ENCODE measurements around the gene LGALS4.

LGALS4 gene

GRCh38 chr19:38836983-38837626, 24.4 kb upstream of the LGALS4 start:
- no peaks in the 10 kb centered on the region for H3K9me2 ChIP-seq (ENCODE audit: low read depth, low read length)
- peaks cover 70% of the 10 kb centered on the region for H3K36me3 ChIP-seq (ENCODE audit: insufficient read depth, low read length)
- peaks cover 17% of the 10 kb centered on the region for H3F3A ChIP-seq (ENCODE audit: insufficient read depth, low read length)
- peaks cover 9% of the 10 kb centered on the region for H3K4me1 ChIP-seq (ENCODE audit: insufficient read depth, low read length, severe bottlenecking)
- no peaks in the 10 kb centered on the region for H3K9me3 ChIP-seq (ENCODE audit: low read length)
- TF ChIP-seq CTCF (IDR thresholded peaks at IDR 0.05; ENCODE audit: low read length) (no peak), EZH2 (IDR thresholded peaks at IDR 0.05; ENCODE audit: borderline replicate concordance, low read length) (no peak)
- peaks cover 3% of the 10 kb centered on the region; the same call in 1 of the 2 replicates for H4K20me1 ChIP-seq (ENCODE audit: insufficient read depth, low read length)
- no peak overlapping the region for H3K4me2 ChIP-seq (ENCODE audit: low read length)
- no peaks in the 10 kb centered on the region for H3K79me2 ChIP-seq (ENCODE audit: insufficient read depth, low read length)
- H3K27me3 ChIP-seq (ENCODE audit: insufficient read depth, low read length): no peaks in the 10 kb centered on the region
- H3K4me3 ChIP-seq (ENCODE audit: low read depth, low read length, poor library complexity, severe bottlenecking): no peak overlapping the region
- H3K27ac ChIP-seq (ENCODE audit: low read depth, low read length, poor library complexity, severe bottlenecking): no peak overlapping the region
- no peak overlapping the region for H2AFZ ChIP-seq (ENCODE audit: low read length)
- H3K9ac ChIP-seq (ENCODE audit: low read length): no peak overlapping the region

GRCh38 chr19:38836159-38836982, 23.6 kb upstream of the LGALS4 start:
- H3K9ac ChIP-seq (ENCODE audit: low read length): no peak overlapping the region
- peaks cover 17% of the 10 kb centered on the region for H3F3A ChIP-seq (ENCODE audit: insufficient read depth, low read length)
- H3K27ac ChIP-seq (ENCODE audit: low read depth, low read length, poor library complexity, severe bottlenecking): peak overlapping the region; percentile 16
- H3K4me2 ChIP-seq (ENCODE audit: low read length): no peak overlapping the region
- peaks cover 12% of the 10 kb centered on the region for H3K4me1 ChIP-seq (ENCODE audit: insufficient read depth, low read length, severe bottlenecking)
- no peaks in the 10 kb centered on the region for H3K9me3 ChIP-seq (ENCODE audit: low read length)
- no peaks in the 10 kb centered on the region for H3K79me2 ChIP-seq (ENCODE audit: insufficient read depth, low read length)
- no peaks in the 10 kb centered on the region for H4K20me1 ChIP-seq (ENCODE audit: insufficient read depth, low read length)
- H2AFZ ChIP-seq (ENCODE audit: low read length): no peak overlapping the region
- H3K27me3 ChIP-seq (ENCODE audit: insufficient read depth, low read length): no peaks in the 10 kb centered on the region
- H3K36me3 ChIP-seq (ENCODE audit: insufficient read depth, low read length): peaks cover 62% of the 10 kb centered on the region
- H3K4me3 ChIP-seq (ENCODE audit: low read depth, low read length, poor library complexity, severe bottlenecking): no peak overlapping the region
- H3K9me2 ChIP-seq (ENCODE audit: low read depth, low read length): no peaks in the 10 kb centered on the region
- TF ChIP-seq CTCF (IDR thresholded peaks at IDR 0.05; ENCODE audit: low read length) (no peak), EZH2 (IDR thresholded peaks at IDR 0.05; ENCODE audit: borderline replicate concordance, low read length) (no peak)

- no peak for TF ChIP-seq EZH2 (IDR thresholded peaks at IDR 0.05; ENCODE audit: borderline replicate concordance, low read length)
- TF ChIP-seq CTCF (IDR thresholded peaks at IDR 0.05; ENCODE audit: low read length): no peak
- Histone ChIP-seq H3K9me3 (ENCODE audit: low read length) (no peaks in the 10 kb centered on the region), H3K79me2 (ENCODE audit: insufficient read depth, low read length) (no peaks in the 10 kb centered on the region), H3K27me3 (ENCODE audit: insufficient read depth, low read length) (no peaks in the 10 kb centered on the region), H3K4me2 (ENCODE audit: low read length) (no peak overlapping the region), H3K9ac (ENCODE audit: low read length) (no peak overlapping the region), H3K9me2 (ENCODE audit: low read depth, low read length) (no peaks in the 10 kb centered on the region), H3K36me3 (ENCODE audit: insufficient read depth, low read length) (peaks cover 54% of the 10 kb centered on the region), H2AFZ (ENCODE audit: low read length) (no peak overlapping the region), H4K20me1 (ENCODE audit: insufficient read depth, low read length) (no peaks in the 10 kb centered on the region), H3K4me1 (ENCODE audit: insufficient read depth, low read length, severe bottlenecking) (peaks cover 23% of the 10 kb centered on the region), H3K4me3 (ENCODE audit: low read depth, low read length, poor library complexity, severe bottlenecking) (no peak overlapping the region), H3F3A (ENCODE audit: insufficient read depth, low read length) (peaks cover 17% of the 10 kb centered on the region), H3K27ac (ENCODE audit: low read depth, low read length, poor library complexity, severe bottlenecking) (peak overlapping the region; percentile 28)
Observed at GRCh38 chr19:38834590-38834989, 21.8 kb upstream of the LGALS4 start.
